ENCODE results near the gene WFDC8.

Gene WFDC8

GRCh38 chr20:45509091-45509490 is 70.0 kb downstream of the WFDC8 start:
- TF ChIP-seq CTCF (conservative IDR thresholded peaks at IDR 0.05; ENCODE audit: low read depth, low read length): no peak
- Histone ChIP-seq H3K36me3 (ENCODE audit: insufficient read depth) (no peaks in the 10 kb centered on the region), H3K4me1 (ENCODE audit: low read depth, poor library complexity, severe bottlenecking) (peaks cover 38% of the 10 kb centered on the region), H3K27ac (no peak overlapping the region), H3K4me3 (IDR thresholded peaks at IDR 0.05; ENCODE audit: insufficient read depth, low read depth, low read length) (no peak overlapping the region), H3K27me3 (ENCODE audit: insufficient read depth, low read depth) (no peaks in the 10 kb centered on the region), H3K79me2 (ENCODE audit: insufficient read depth, low read depth) (no peaks in the 10 kb centered on the region), H3K4me2 (no peak overlapping the region; the same call in 1 of the 2 replicates), H3K9ac (no peak overlapping the region), H2AFZ (ENCODE audit: low read depth) (no peak overlapping the region), H4K20me1 (ENCODE audit: insufficient read depth) (no peaks in the 10 kb centered on the region)

GRCh38 chr20:45508068-45508886 is 70.8 kb downstream of the WFDC8 start:
- H3K27ac ChIP-seq: peak overlapping the region; percentile 69
- no peak for TF ChIP-seq CTCF (conservative IDR thresholded peaks at IDR 0.05; ENCODE audit: low read depth, low read length)
- H3K4me2 ChIP-seq: peak overlapping the region; percentile 67

GRCh38 chr20:45507011-45507820 is 71.9 kb downstream of the WFDC8 start:
- Histone ChIP-seq H3K36me3 (ENCODE audit: insufficient read depth) (no peaks in the 10 kb centered on the region), H3K9ac (peak overlapping the region; percentile 26), H3K4me1 (ENCODE audit: low read depth, poor library complexity, severe bottlenecking) (peaks cover 38% of the 10 kb centered on the region), H3K27me3 (ENCODE audit: insufficient read depth, low read depth) (no peaks in the 10 kb centered on the region), H3K4me2 (peak overlapping the region; percentile 67), H3K4me3 (IDR thresholded peaks at IDR 0.05; ENCODE audit: insufficient read depth, low read depth, low read length) (no peak overlapping the region), H3K79me2 (ENCODE audit: insufficient read depth, low read depth) (no peaks in the 10 kb centered on the region), H4K20me1 (ENCODE audit: insufficient read depth) (no peaks in the 10 kb centered on the region), H3K27ac (peak overlapping the region; percentile 69), H2AFZ (ENCODE audit: low read depth) (peak overlapping the region; percentile 34; the same call in 1 of the 2 replicates)
- TF ChIP-seq CTCF (conservative IDR thresholded peaks at IDR 0.05; ENCODE audit: low read depth, low read length): no peak

More at GRCh38 chr20:45508068-45508886, 70.8 kb downstream of the WFDC8 start:
- Histone ChIP-seq H3K36me3 (ENCODE audit: insufficient read depth) (no peaks in the 10 kb centered on the region), H2AFZ (ENCODE audit: low read depth) (peak overlapping the region; percentile 34; the same call in 1 of the 2 replicates), H3K79me2 (ENCODE audit: insufficient read depth, low read depth) (no peaks in the 10 kb centered on the region), H3K9ac (peak overlapping the region; percentile 26; the same call in 1 of the 2 replicates), H4K20me1 (ENCODE audit: insufficient read depth) (no peaks in the 10 kb centered on the region), H3K4me1 (ENCODE audit: low read depth, poor library complexity, severe bottlenecking) (peaks cover 38% of the 10 kb centered on the region), H3K27me3 (ENCODE audit: insufficient read depth, low read depth) (no peaks in the 10 kb centered on the region), H3K4me3 (IDR thresholded peaks at IDR 0.05; ENCODE audit: insufficient read depth, low read depth, low read length) (no peak overlapping the region)

- no peaks in the 10 kb centered on the region for H3K79me2 ChIP-seq (ENCODE audit: insufficient read depth, low read depth)
- no peaks in the 10 kb centered on the region for H3K36me3 ChIP-seq (ENCODE audit: insufficient read depth)
- no peak overlapping the region for H2AFZ ChIP-seq (ENCODE audit: low read depth)
- peak overlapping the region; percentile 69 for H3K27ac ChIP-seq
- no peaks in the 10 kb centered on the region for H3K27me3 ChIP-seq (ENCODE audit: insufficient read depth, low read depth)
- no peak overlapping the region for H3K4me3 ChIP-seq (IDR thresholded peaks at IDR 0.05; ENCODE audit: insufficient read depth, low read depth, low read length)
- no peak overlapping the region for H3K9ac ChIP-seq
- peaks cover 38% of the 10 kb centered on the region for H3K4me1 ChIP-seq (ENCODE audit: low read depth, poor library complexity, severe bottlenecking)
- TF ChIP-seq CTCF (conservative IDR thresholded peaks at IDR 0.05; ENCODE audit: low read depth, low read length): no peak
- peak overlapping the region; percentile 67 for H3K4me2 ChIP-seq
- H4K20me1 ChIP-seq (ENCODE audit: insufficient read depth): no peaks in the 10 kb centered on the region
These were observed 72.7 kb downstream of the WFDC8 start for GRCh38 chr20:45506398-45506797.

Measured in KMS-11 (cell line).